ENCODE data around the gene FHL2.
A peak's percentile ranks its signal among the peaks of the same experiment; 100 is the strongest.

FHL2 gene

DNA sequence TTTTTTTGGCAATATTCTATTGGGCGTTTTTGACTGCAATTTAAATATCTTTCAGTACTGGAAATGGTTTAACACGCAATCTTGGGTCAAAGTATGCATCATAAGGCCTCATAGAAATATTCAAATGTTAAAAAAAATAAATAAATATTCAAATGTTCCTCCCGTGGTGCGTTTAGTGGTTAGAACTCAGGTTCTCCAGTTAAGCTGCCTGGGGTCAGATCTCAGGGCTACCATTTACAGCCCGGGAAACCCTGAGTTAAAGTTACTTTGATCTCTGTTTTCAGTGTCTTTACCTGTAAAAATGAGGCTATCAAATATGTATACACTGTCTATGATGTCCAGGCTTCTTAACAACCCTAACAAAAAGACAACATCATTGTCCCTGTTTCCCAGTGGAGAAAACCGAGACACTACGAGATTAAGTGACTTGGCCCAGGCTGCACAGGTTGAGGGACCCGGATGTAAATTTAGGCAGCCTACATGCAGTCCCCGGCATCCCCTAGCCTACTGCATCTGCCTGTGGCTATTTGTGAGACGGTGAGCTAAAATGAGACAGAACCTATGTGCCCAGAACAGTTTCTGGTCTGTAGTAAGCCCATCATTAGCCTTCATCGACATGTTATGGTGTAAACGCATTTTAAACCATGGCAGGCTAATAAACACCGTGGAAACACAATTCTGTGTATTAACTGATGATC, 1.7 kb downstream of the FHL2 start:
- H3K36me3 ChIP-seq: no peaks in the 10 kb centered on the region
- intact Hi-C loops (cut with DNase I; ENCODE audit: low total_unique reads): no loop called here
- no peak for TF ChIP-seq CTCF (IDR thresholded peaks at IDR 0.05)
- peak overlapping the region; percentile 71 to 83 for H3K4me3 ChIP-seq
- peaks cover 0 to 53% (median 10%) of the 10 kb centered on the region in 4 donors for H3K4me1 ChIP-seq
- DNase-seq: no peak
- H3K27ac ChIP-seq: peak overlapping the region; percentile 21 to 93
- H3K9me3 ChIP-seq: no peaks in the 10 kb centered on the region
- no peaks in the 10 kb centered on the region for H3K27me3 ChIP-seq

GRCh38 chr2:105396254-105397024, 2.4 kb downstream of the FHL2 start:
- intact Hi-C loops (cut with DNase I; ENCODE audit: low total_unique reads): no loop called here
- Histone ChIP-seq H3K36me3 (no peaks in the 10 kb centered on the region), H3K27ac (no peak overlapping the region), H3K27me3 (no peaks in the 10 kb centered on the region), H3K4me1 (peaks cover 0 to 60% (median 11%) of the 10 kb centered on the region in 4 donors), H3K4me3 (peak overlapping the region; percentile 71 to 83), H3K9me3 (no peaks in the 10 kb centered on the region)
- peak; percentile 60 to 77 for DNase-seq
- no peak for TF ChIP-seq CTCF (IDR thresholded peaks at IDR 0.05)

GRCh38 chr2:105395691-105396090, 3.2 kb downstream of the FHL2 start:
- H3K9me3 ChIP-seq: no peaks in the 10 kb centered on the region
- no peak overlapping the region for H3K4me3 ChIP-seq
- DNase-seq: no peak
- intact Hi-C loops (cut with DNase I; ENCODE audit: low total_unique reads): no loop called here
- no peak for TF ChIP-seq CTCF (IDR thresholded peaks at IDR 0.05)
- H3K27ac ChIP-seq: no peak overlapping the region
- peaks cover 0 to 68% (median 13%) of the 10 kb centered on the region in 4 donors for H3K4me1 ChIP-seq
- no peaks in the 10 kb centered on the region for H3K36me3 ChIP-seq
- H3K27me3 ChIP-seq: no peaks in the 10 kb centered on the region

GRCh38 chr2:105394951-105395611, 3.8 kb downstream of the FHL2 start:
- DNase-seq: no peak
- H3K27ac ChIP-seq: no peak overlapping the region
- intact Hi-C loops (cut with DNase I; ENCODE audit: low total_unique reads): no loop called here
- no peak overlapping the region for H3K4me3 ChIP-seq
- no peak for TF ChIP-seq CTCF (IDR thresholded peaks at IDR 0.05)
- no peaks in the 10 kb centered on the region for H3K27me3 ChIP-seq
- H3K9me3 ChIP-seq: no peaks in the 10 kb centered on the region
- H3K4me1 ChIP-seq: peaks cover 0 to 74% (median 13%) of the 10 kb centered on the region in 4 donors
- no peaks in the 10 kb centered on the region for H3K36me3 ChIP-seq

GRCh38 chr2:105393373-105394055, 5.3 kb downstream of the FHL2 start:
- Histone ChIP-seq H3K4me1 (peaks cover 0 to 89% (median 19%) of the 10 kb centered on the region in 4 donors), H3K36me3 (no peaks in the 10 kb centered on the region), H3K27me3 (no peaks in the 10 kb centered on the region), H3K4me3 (no peak overlapping the region), H3K27ac (no peak overlapping the region), H3K9me3 (no peaks in the 10 kb centered on the region)
- TF ChIP-seq CTCF (IDR thresholded peaks at IDR 0.05): no peak
- intact Hi-C loops (cut with DNase I; ENCODE audit: low total_unique reads): no loop called here
- no peak for DNase-seq
